GM12878 (cell line): ENCODE results near the gene MAB21L1.

Source experiments
- JUND ChIP-seq: IDR thresholded peaks from 2 replicates; pipeline ENCODE4 v1.6.1; 2012; ENCODE audit warnings: low read depth, mild to moderate bottlenecking, low read length, improper control_type of control experiment, moderate library complexity
- MEF2A ChIP-seq: IDR thresholded peaks from 2 replicates; pipeline ENCODE4 v1.6.1; 2011; ENCODE audit warnings: low read depth, mild to moderate bottlenecking, low read length, moderate library complexity; ENCODE audit not compliant: insufficient read depth
- PML ChIP-seq: IDR thresholded peaks from 2 replicates; pipeline ENCODE4 v1.6.1; 2012; ENCODE audit warnings: low read length, inconsistent platforms
- SREBF1 ChIP-seq: IDR thresholded peaks from 2 replicates; pipeline ENCODE4 v1.6.1; 2012; ENCODE audit warnings: mild to moderate bottlenecking, low read length
- TARDBP ChIP-seq: IDR thresholded peaks from 2 replicates; pipeline ENCODE4 v1.6.1; 2016; ENCODE audit warnings: borderline replicate concordance
- TF ChIP-seq, protein P1 (sequence below), 3 experiments: IDR thresholded peaks in 2 of 3; conservative IDR thresholded peaks in 1 of 3; 2 replicates each; pipeline ENCODE4 v1.5.1; 2011; ENCODE audit warnings: low read depth in 3 of 3, low read length in 3 of 3, mild to moderate bottlenecking in 3 of 3, control low read depth in 2 of 3, moderate library complexity in 2 of 3, inconsistent platforms in 1 of 3, mixed read lengths in 1 of 3; ENCODE audit not compliant: control insufficient read depth in 2 of 3, insufficient read depth in 1 of 3; ENCODE audit errors: extremely low read depth in 1 of 3

DNA sequence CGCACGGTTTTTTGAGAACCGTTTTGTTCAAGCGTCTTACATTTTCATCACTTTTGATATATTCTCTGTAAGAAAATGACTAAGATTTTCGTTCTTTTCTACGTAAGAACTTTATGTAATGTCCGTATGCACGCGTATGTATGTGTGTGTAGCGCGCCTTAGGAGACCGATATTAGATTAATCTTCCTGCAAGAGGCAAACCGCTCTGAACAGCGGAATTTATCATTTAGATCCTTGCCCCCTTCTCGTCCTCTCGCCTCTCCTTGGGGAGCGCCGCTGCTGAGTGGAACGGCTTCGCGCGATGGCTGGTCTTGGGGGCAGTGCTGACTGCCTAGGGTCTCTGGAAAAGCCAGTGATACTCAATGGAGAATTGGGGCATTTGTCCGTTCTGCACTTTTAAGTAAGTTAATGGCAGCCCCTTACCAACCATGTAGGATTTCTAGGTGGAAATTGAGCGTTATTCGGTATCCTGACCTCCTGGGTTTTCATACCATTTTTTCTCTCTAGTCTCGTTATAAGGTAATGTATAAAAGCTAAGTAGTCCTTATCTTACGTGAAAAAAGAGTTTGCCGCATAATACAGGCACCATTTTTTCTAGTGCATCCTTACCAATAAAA is 4.7 kb downstream of the MAB21L1 start:
- TF ChIP-seq PML (no peak), JUND (no peak), MEF2A (no peak), TARDBP (no peak), SREBF1 (no peak)
- TF ChIP-seq, protein P1, sequence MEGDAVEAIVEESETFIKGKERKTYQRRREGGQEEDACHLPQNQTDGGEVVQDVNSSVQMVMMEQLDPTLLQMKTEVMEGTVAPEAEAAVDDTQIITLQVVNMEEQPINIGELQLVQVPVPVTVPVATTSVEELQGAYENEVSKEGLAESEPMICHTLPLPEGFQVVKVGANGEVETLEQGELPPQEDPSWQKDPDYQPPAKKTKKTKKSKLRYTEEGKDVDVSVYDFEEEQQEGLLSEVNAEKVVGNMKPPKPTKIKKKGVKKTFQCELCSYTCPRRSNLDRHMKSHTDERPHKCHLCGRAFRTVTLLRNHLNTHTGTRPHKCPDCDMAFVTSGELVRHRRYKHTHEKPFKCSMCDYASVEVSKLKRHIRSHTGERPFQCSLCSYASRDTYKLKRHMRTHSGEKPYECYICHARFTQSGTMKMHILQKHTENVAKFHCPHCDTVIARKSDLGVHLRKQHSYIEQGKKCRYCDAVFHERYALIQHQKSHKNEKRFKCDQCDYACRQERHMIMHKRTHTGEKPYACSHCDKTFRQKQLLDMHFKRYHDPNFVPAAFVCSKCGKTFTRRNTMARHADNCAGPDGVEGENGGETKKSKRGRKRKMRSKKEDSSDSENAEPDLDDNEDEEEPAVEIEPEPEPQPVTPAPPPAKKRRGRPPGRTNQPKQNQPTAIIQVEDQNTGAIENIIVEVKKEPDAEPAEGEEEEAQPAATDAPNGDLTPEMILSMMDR (IDR thresholded peaks at IDR 0.05 in 2 of 3, conservative IDR thresholded peaks at IDR 0.05 in 1 of 3; ENCODE audit: control insufficient read depth in 2 of 3, extremely low read depth in 1 of 3, insufficient read depth in 1 of 3, low read depth in 3 of 3, low read length in 3 of 3) = no peak
